ENCODE data around the gene NFATC3.

NFATC3 gene

GRCh38 chr16:68072038-68072695, 13.0 kb upstream of the NFATC3 start:
- no peak for DNase-seq (ENCODE audit: low read depth in 2 of 2)

GRCh38 chr16:68073902-68074760, 11.0 kb upstream of the NFATC3 start:
- no peak for DNase-seq (ENCODE audit: low read depth in 2 of 2)

GRCh38 chr16:68074850-68075555, 10.2 kb upstream of the NFATC3 start:
- peak; percentile 53 to 73 for DNase-seq (ENCODE audit: low read depth in 2 of 2)

- DNase-seq (ENCODE audit: low read depth in 2 of 2) = no peak
These were observed 9.2 kb upstream of the NFATC3 start for GRCh38 chr16:68075980-68076379.

GRCh38 chr16:68076560-68076959, 8.6 kb upstream of the NFATC3 start:
- no peak for DNase-seq (ENCODE audit: low read depth in 2 of 2)

GRCh38 chr16:68077866-68078700, 7.1 kb upstream of the NFATC3 start:
- DNase-seq (ENCODE audit: low read depth in 2 of 2) = no peak

- no peak for DNase-seq (ENCODE audit: low read depth in 2 of 2)
These were observed 6.3 kb upstream of the NFATC3 start for GRCh38 chr16:68078701-68079375.

GRCh38 chr16:68079376-68079625, 5.9 kb upstream of the NFATC3 start:
- DNase-seq (ENCODE audit: low read depth in 2 of 2) = no peak

- DNase-seq (ENCODE audit: low read depth in 2 of 2) = peak; percentile 73 to 77
These were observed 5.4 kb upstream of the NFATC3 start for GRCh38 chr16:68079626-68080344.

GRCh38 chr16:68081861-68082628, 3.1 kb upstream of the NFATC3 start:
- no peak for DNase-seq (ENCODE audit: low read depth in 2 of 2)

GRCh38 chr16:68082629-68083238, 2.4 kb upstream of the NFATC3 start:
- no peak for DNase-seq (ENCODE audit: low read depth in 2 of 2)

- no peak for DNase-seq (ENCODE audit: low read depth in 2 of 2)
These were observed 1.9 kb upstream of the NFATC3 start for GRCh38 chr16:68083239-68083781.

GRCh38 chr16:68083861-68084503, 1.2 kb upstream of the NFATC3 start:
- no peak for DNase-seq (ENCODE audit: low read depth in 2 of 2)

- DNase-seq (ENCODE audit: low read depth in 2 of 2) = peak; percentile 90 to 91
These were observed 489 bp upstream of the NFATC3 start for GRCh38 chr16:68084504-68085258.

- no peak for DNase-seq (ENCODE audit: low read depth in 2 of 2)
These were observed 1.2 kb downstream of the NFATC3 start for GRCh38 chr16:68086336-68086841.

GRCh38 chr16:68086860-68087268, 1.7 kb downstream of the NFATC3 start:
- DNase-seq (ENCODE audit: low read depth in 2 of 2) = no peak

- DNase-seq (ENCODE audit: low read depth in 2 of 2) = no peak
These were observed 2.5 kb downstream of the NFATC3 start for GRCh38 chr16:68087688-68088087.

Measured in stimulated activated CD8-positive, alpha-beta memory T cell treated with anti-CD3 and anti-CD28 coated beads, Interleukin-15, amount 100 ng/mL, for 48 hours (primary cell).